Measurements from ENCODE around the gene FLNB. TPM values are rescaled to one million over a fixed set of nuclear protein-coding genes. Genes with fewer than 3 reads are reported as not detected.
A peak's percentile ranks its signal among the peaks of the same experiment; 100 is the strongest.

FLNB gene
- total and polyA plus RNA-seq, 4 experiments from 2014 or later, result 3.9 to 28.5 (median 18.5) TPM

GRCh38 chr3:58115175-58115574 is 107.0 kb downstream of the FLNB start:
- no peaks in the 10 kb centered on the region for H3K27me3 Mint-ChIP-seq
- H3K36me3 ChIP-seq (ENCODE audit: insufficient read depth, low read length), result peaks cover 6% of the 10 kb centered on the region
- H3K9me3 ChIP-seq (ENCODE audit: control insufficient read depth in 1 of 2, low read length in 2 of 2), result no peaks in the 10 kb centered on the region
- H3K4me3 ChIP-seq (ENCODE audit: low read length in 2 of 2), result no peak overlapping the region
- peaks cover 53 to 62% of the 10 kb centered on the region in 2 donors for H3K36me3 Mint-ChIP-seq
- ChIA-PET CTCF (ENCODE audit: partially characterized antibody) (interaction anchor here (0.7 kb wide), 1 partner anchor 101 kb away, joined by 3 read pairs; no protein-coding TSS in a partner anchor), POLR2A (ENCODE audit: partially characterized antibody) (no interaction called here)
- no peak for DNase-seq
- intact Hi-C loops (cut with micrococcal nuclease), result no loop called here
- peak overlapping the region in 4 of 8 donors; percentile 42 to 80 (median 72) for H3K4me3 Mint-ChIP-seq
- H3K9me3 Mint-ChIP-seq, result no peaks in the 10 kb centered on the region
- peak overlapping the region in 6 of 7 donors; percentile 69 to 94 (median 88) for H3K27ac Mint-ChIP-seq
- H3K27me3 ChIP-seq (ENCODE audit: insufficient read depth, low read length), result no peaks in the 10 kb centered on the region
- H3K27ac ChIP-seq (ENCODE audit: low read depth, low read length), result no peak overlapping the region
- H3K4me1 ChIP-seq (ENCODE audit: insufficient read depth, low read length), result peaks cover 39% of the 10 kb centered on the region
- peaks cover 21 to 54% (median 36%) of the 10 kb centered on the region in 4 donors for H3K4me1 Mint-ChIP-seq

- H3K9me3 Mint-ChIP-seq, result no peaks in the 10 kb centered on the region
- H3K4me3 Mint-ChIP-seq, result peak overlapping the region in 7 of 8 donors; percentile 19 to 80 (median 67)
- DNase-seq, result peak; percentile 78 to 87 (median 81)
- no peaks in the 10 kb centered on the region for H3K27me3 ChIP-seq (ENCODE audit: insufficient read depth, low read length)
- peaks cover 11% of the 10 kb centered on the region for H3K36me3 ChIP-seq (ENCODE audit: insufficient read depth, low read length)
- peak overlapping the region; percentile 85 to 95 (median 94) for H3K27ac Mint-ChIP-seq
- H3K4me1 ChIP-seq (ENCODE audit: insufficient read depth, low read length), result peaks cover 36% of the 10 kb centered on the region
- H3K36me3 Mint-ChIP-seq, result peaks cover 54 to 64% of the 10 kb centered on the region in 2 donors
- intact Hi-C loops (cut with micrococcal nuclease), result loop anchor here (2.0 kb wide), 1 partner anchor 108 kb away; the partner anchor contains the start of gene FLNB
- H3K27ac ChIP-seq (ENCODE audit: low read depth, low read length), result peak overlapping the region; percentile 13
- H3K4me3 ChIP-seq (ENCODE audit: low read length in 2 of 2), result no peak overlapping the region
- H3K27me3 Mint-ChIP-seq, result no peaks in the 10 kb centered on the region
- CTCF ChIA-PET (ENCODE audit: partially characterized antibody), result interaction anchor here (0.6 to 1.4 kb wide), 2 partner anchors 11 to 14 kb away, joined by 3 read pairs; no protein-coding TSS in a partner anchor
- no peaks in the 10 kb centered on the region for H3K9me3 ChIP-seq (ENCODE audit: control insufficient read depth in 1 of 2, low read length in 2 of 2)
- POLR2A ChIA-PET (ENCODE audit: partially characterized antibody), result no interaction called here
- H3K4me1 Mint-ChIP-seq, result peaks cover 20 to 48% (median 36%) of the 10 kb centered on the region in 4 donors
Measured at GRCh38 chr3:58116161-58116955, 108.1 kb downstream of the FLNB start.

- Histone ChIP-seq H3K27me3 (ENCODE audit: insufficient read depth, low read length) (no peaks in the 10 kb centered on the region), H3K27ac (ENCODE audit: low read depth, low read length) (no peak overlapping the region), H3K36me3 (ENCODE audit: insufficient read depth, low read length) (peaks cover 10% of the 10 kb centered on the region), H3K9me3 (ENCODE audit: control insufficient read depth in 1 of 2, low read length in 2 of 2) (no peaks in the 10 kb centered on the region), H3K4me1 (ENCODE audit: insufficient read depth, low read length) (peaks cover 34% of the 10 kb centered on the region), H3K4me3 (ENCODE audit: low read length in 2 of 2) (no peak overlapping the region)
- H3K36me3 Mint-ChIP-seq, result peaks cover 49 to 59% of the 10 kb centered on the region in 2 donors
- H3K4me1 Mint-ChIP-seq, result peaks cover 20 to 46% (median 35%) of the 10 kb centered on the region in 4 donors
- no peaks in the 10 kb centered on the region for H3K9me3 Mint-ChIP-seq
- intact Hi-C loops (cut with micrococcal nuclease), result loop anchor here (2.0 kb wide), 1 partner anchor 108 kb away; the partner anchor contains the start of gene FLNB
- ChIA-PET CTCF (ENCODE audit: partially characterized antibody) (interaction anchor here (0.7 to 1.4 kb wide), 2 partner anchors 14 to 69 kb away, joined by 3 read pairs; no protein-coding TSS in a partner anchor), POLR2A (ENCODE audit: partially characterized antibody) (no interaction called here)
- peak overlapping the region in 2 of 8 donors; percentile 67 to 77 for H3K4me3 Mint-ChIP-seq
- H3K27ac Mint-ChIP-seq, result peak overlapping the region; percentile 5 to 95 (median 86)
- H3K27me3 Mint-ChIP-seq, result no peaks in the 10 kb centered on the region
- no peak for DNase-seq
Measured at GRCh38 chr3:58116985-58117384, 108.8 kb downstream of the FLNB start.

- Mint-ChIP-seq H3K27me3 (no peaks in the 10 kb centered on the region), H3K4me1 (peaks cover 20 to 41% (median 33%) of the 10 kb centered on the region in 4 donors), H3K4me3 (peak overlapping the region in 1 of 8 donors; percentile 41), H3K27ac (peak overlapping the region in 5 of 7 donors; percentile 13 to 79 (median 24)), H3K9me3 (no peaks in the 10 kb centered on the region), H3K36me3 (peaks cover 47 to 56% of the 10 kb centered on the region in 2 donors)
- H3K27me3 ChIP-seq (ENCODE audit: insufficient read depth, low read length), result no peaks in the 10 kb centered on the region
- no peak overlapping the region for H3K27ac ChIP-seq (ENCODE audit: low read depth, low read length)
- intact Hi-C loops (cut with micrococcal nuclease), result loop anchor here (2.0 kb wide), 1 partner anchor 109 kb away; the partner anchor contains the start of gene FLNB
- no peak overlapping the region for H3K4me3 ChIP-seq (ENCODE audit: low read length in 2 of 2)
- H3K9me3 ChIP-seq (ENCODE audit: control insufficient read depth in 1 of 2, low read length in 2 of 2), result no peaks in the 10 kb centered on the region
- no peak for DNase-seq
- ChIA-PET POLR2A (ENCODE audit: partially characterized antibody) (no interaction called here), CTCF (ENCODE audit: partially characterized antibody) (interaction anchor here (0.7 kb wide), 1 partner anchor 70 kb away, joined by 3 read pairs; no protein-coding TSS in a partner anchor)
- peaks cover 7% of the 10 kb centered on the region for H3K36me3 ChIP-seq (ENCODE audit: insufficient read depth, low read length)
- H3K4me1 ChIP-seq (ENCODE audit: insufficient read depth, low read length), result peaks cover 34% of the 10 kb centered on the region
Measured at GRCh38 chr3:58117561-58118181, 109.4 kb downstream of the FLNB start.

- H3K4me1 ChIP-seq (ENCODE audit: insufficient read depth, low read length), result peaks cover 33% of the 10 kb centered on the region
- ChIA-PET POLR2A (ENCODE audit: partially characterized antibody) (interaction anchor here (0.5 to 1.3 kb wide), 2 partner anchors 12 to 48 kb away, joined by 3 to 5 read pairs; no protein-coding TSS in a partner anchor), CTCF (ENCODE audit: partially characterized antibody) (interaction anchor here (1.4 to 1.5 kb wide), 4 partner anchors 9 to 112 kb away, joined by 3 to 5 read pairs (median 4); no protein-coding TSS in a partner anchor)
- peaks cover 52 to 57% of the 10 kb centered on the region in 2 donors for H3K36me3 Mint-ChIP-seq
- no peaks in the 10 kb centered on the region for H3K9me3 ChIP-seq (ENCODE audit: control insufficient read depth in 1 of 2, low read length in 2 of 2)
- no peak overlapping the region for H3K4me3 ChIP-seq (ENCODE audit: low read length in 2 of 2)
- H3K27me3 ChIP-seq (ENCODE audit: insufficient read depth, low read length), result no peaks in the 10 kb centered on the region
- H3K36me3 ChIP-seq (ENCODE audit: insufficient read depth, low read length), result peaks cover 7% of the 10 kb centered on the region
- DNase-seq, result no peak
- H3K27me3 Mint-ChIP-seq, result no peaks in the 10 kb centered on the region
- peak overlapping the region in 1 of 7 donors; percentile 11 for H3K27ac Mint-ChIP-seq
- no peak overlapping the region for H3K27ac ChIP-seq (ENCODE audit: low read depth, low read length)
- H3K4me1 Mint-ChIP-seq, result peaks cover 20 to 40% (median 32%) of the 10 kb centered on the region in 4 donors
- no peaks in the 10 kb centered on the region for H3K9me3 Mint-ChIP-seq
- no peak overlapping the region for H3K4me3 Mint-ChIP-seq
- intact Hi-C loops (cut with micrococcal nuclease), result no loop called here
Measured at GRCh38 chr3:58119186-58119585, 111.0 kb downstream of the FLNB start.

GRCh38 chr3:58120075-58120812 is 112.0 kb downstream of the FLNB start:
- Mint-ChIP-seq H3K9me3 (no peaks in the 10 kb centered on the region), H3K27me3 (no peaks in the 10 kb centered on the region), H3K4me3 (no peak overlapping the region), H3K4me1 (peaks cover 16 to 30% (median 24%) of the 10 kb centered on the region in 4 donors), H3K27ac (no peak overlapping the region), H3K36me3 (peaks cover 54 to 57% of the 10 kb centered on the region in 2 donors)
- Histone ChIP-seq H3K4me3 (ENCODE audit: low read length in 2 of 2) (no peak overlapping the region), H3K27ac (ENCODE audit: low read depth, low read length) (no peak overlapping the region), H3K4me1 (ENCODE audit: insufficient read depth, low read length) (peaks cover 23% of the 10 kb centered on the region), H3K27me3 (ENCODE audit: insufficient read depth, low read length) (no peaks in the 10 kb centered on the region), H3K9me3 (ENCODE audit: control insufficient read depth in 1 of 2, low read length in 2 of 2) (no peaks in the 10 kb centered on the region), H3K36me3 (ENCODE audit: insufficient read depth, low read length) (peaks cover 7% of the 10 kb centered on the region)
- ChIA-PET POLR2A (ENCODE audit: partially characterized antibody) (no interaction called here), CTCF (ENCODE audit: partially characterized antibody) (interaction anchor here (1.4 to 1.5 kb wide), 2 partner anchors 10 to 113 kb away, joined by 3 to 5 read pairs; no protein-coding TSS in a partner anchor)
- DNase-seq, result no peak
- intact Hi-C loops (cut with micrococcal nuclease), result no loop called here
